KMS-11 (cell line): ENCODE data around the gene COL5A1.

ENCODE experiments used
- H2AFZ ChIP-seq: fragments of 200-600 bp; sonication (generic); 2 replicates; pipeline ENCODE4 v1.6.1; 2016; ENCODE audit warnings: antibody characterized with exemption, mixed run types, low read depth
- H3K27ac ChIP-seq: fragments of 200-600 bp; sonication (generic); 2 replicates; pipeline ENCODE4 v1.6.1; 2016; ENCODE audit warnings: mild to moderate bottlenecking, mixed run types
- H3K27me3 ChIP-seq: fragments of 200-600 bp; sonication (generic); 2 replicates; pipeline ENCODE4 v1.6.1; 2017; ENCODE audit warnings: mild to moderate bottlenecking, low read depth, mixed run types, moderate library complexity; ENCODE audit not compliant: insufficient read depth
- H3K36me3 ChIP-seq: fragments of 200-600 bp; sonication (generic); 2 replicates; pipeline ENCODE4 v1.6.1; 2017; ENCODE audit warnings: mild to moderate bottlenecking, mixed run types; ENCODE audit not compliant: insufficient read depth
- H3K4me1 ChIP-seq: fragments of 200-600 bp; sonication (generic); 2 replicates; pipeline ENCODE4 v1.6.1; 2016; ENCODE audit warnings: mild to moderate bottlenecking, low read depth, mixed run types; ENCODE audit not compliant: poor library complexity, severe bottlenecking
- H3K4me2 ChIP-seq: fragments of 200-600 bp; sonication (generic); 2 replicates; pipeline ENCODE4 v1.7.0; 2016; ENCODE audit warnings: mild to moderate bottlenecking, mixed run types
- H3K4me3 ChIP-seq: fragments of 200-600 bp; sonication (generic); IDR thresholded peaks from 2 replicates; pipeline ENCODE4 v1.6.1; 2017; ENCODE audit warnings: low read depth, low read length, mixed read lengths; ENCODE audit not compliant: insufficient read depth
- H3K79me2 ChIP-seq: fragments of 200-600 bp; sonication (generic); 2 replicates; pipeline ENCODE4 v1.6.1; 2016; ENCODE audit warnings: low read depth, mixed run types; ENCODE audit not compliant: insufficient read depth
- H3K9ac ChIP-seq: fragments of 200-600 bp; sonication (generic); 2 replicates; pipeline ENCODE4 v1.6.1; 2016; ENCODE audit warnings: mild to moderate bottlenecking, mixed run types
- H4K20me1 ChIP-seq: fragments of 200-600 bp; sonication (generic); 2 replicates; pipeline ENCODE4 v1.6.1; 2016; ENCODE audit warnings: mild to moderate bottlenecking, mixed run types; ENCODE audit not compliant: insufficient read depth
- TF ChIP-seq, protein P1 (sequence below): fragments of 200-600 bp; sonication (generic); conservative IDR thresholded peaks from 2 replicates; pipeline ENCODE4 v1.6.1; 2017; ENCODE audit warnings: low read depth, mild to moderate bottlenecking, antibody characterized with exemption, low read length, moderate library complexity, mixed read lengths

COL5A1 gene

DNA sequence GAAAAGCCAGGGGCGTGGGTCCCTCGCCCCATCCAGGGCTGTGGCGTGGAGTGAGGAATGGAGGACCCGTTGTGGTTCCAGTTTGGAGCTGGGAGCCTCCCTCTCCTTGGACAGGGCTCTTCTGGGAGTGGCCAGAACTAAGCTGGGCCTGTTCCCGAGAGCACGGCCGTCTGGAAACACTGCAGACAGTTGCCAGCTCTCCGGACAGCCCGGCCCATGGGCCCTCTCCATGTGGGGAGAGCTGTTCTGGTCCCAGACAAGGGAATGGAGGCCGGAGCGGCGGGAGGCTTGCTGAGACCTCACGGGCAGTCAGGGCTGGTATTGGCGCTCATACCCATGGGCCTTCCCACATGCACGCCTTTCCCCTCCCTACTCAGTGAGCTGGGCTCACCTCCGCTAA is 193.8 kb downstream of the COL5A1 start:
- no peak overlapping the region for H3K4me2 ChIP-seq
- no peaks in the 10 kb centered on the region for H4K20me1 ChIP-seq

DNA sequence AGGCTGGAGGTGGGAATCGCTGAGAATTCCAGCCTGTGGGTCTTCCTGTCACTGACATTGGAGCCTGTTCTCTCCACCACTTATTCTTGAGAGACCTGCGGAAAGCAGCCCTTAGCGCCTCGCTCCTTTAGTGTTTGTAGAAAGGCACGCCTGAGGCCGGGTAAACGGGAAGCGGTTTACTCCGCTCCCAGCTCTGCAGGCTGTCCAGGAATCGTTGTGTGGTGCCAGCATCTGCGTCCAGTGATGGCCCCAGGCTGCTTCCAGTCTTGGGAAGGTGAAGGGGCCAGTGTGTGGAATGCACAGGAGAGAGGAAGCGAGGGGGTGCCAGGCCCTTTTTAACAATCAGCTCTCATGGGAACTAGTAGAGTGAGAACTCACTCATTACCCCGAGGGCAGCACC is 194.4 kb downstream of the COL5A1 start:
- no peaks in the 10 kb centered on the region for H3K4me1 ChIP-seq
- H3K4me2 ChIP-seq, result no peak overlapping the region
- H3K4me3 ChIP-seq, result no peak overlapping the region
- peaks cover 34% of the 10 kb centered on the region; the same call in 1 of the 2 replicates for H3K27me3 ChIP-seq
- H2AFZ ChIP-seq, result no peak overlapping the region
- H3K36me3 ChIP-seq, result no peaks in the 10 kb centered on the region
- no peak overlapping the region for H3K27ac ChIP-seq
- no peak overlapping the region for H3K9ac ChIP-seq
- no peaks in the 10 kb centered on the region for H4K20me1 ChIP-seq
- no peaks in the 10 kb centered on the region for H3K79me2 ChIP-seq
- TF ChIP-seq, protein P1, sequence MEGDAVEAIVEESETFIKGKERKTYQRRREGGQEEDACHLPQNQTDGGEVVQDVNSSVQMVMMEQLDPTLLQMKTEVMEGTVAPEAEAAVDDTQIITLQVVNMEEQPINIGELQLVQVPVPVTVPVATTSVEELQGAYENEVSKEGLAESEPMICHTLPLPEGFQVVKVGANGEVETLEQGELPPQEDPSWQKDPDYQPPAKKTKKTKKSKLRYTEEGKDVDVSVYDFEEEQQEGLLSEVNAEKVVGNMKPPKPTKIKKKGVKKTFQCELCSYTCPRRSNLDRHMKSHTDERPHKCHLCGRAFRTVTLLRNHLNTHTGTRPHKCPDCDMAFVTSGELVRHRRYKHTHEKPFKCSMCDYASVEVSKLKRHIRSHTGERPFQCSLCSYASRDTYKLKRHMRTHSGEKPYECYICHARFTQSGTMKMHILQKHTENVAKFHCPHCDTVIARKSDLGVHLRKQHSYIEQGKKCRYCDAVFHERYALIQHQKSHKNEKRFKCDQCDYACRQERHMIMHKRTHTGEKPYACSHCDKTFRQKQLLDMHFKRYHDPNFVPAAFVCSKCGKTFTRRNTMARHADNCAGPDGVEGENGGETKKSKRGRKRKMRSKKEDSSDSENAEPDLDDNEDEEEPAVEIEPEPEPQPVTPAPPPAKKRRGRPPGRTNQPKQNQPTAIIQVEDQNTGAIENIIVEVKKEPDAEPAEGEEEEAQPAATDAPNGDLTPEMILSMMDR, result no peak

More for the DNA sequence above, 193.8 kb downstream of the COL5A1 start:
- no peak overlapping the region for H3K4me3 ChIP-seq
- peaks cover 34% of the 10 kb centered on the region; the same call in 1 of the 2 replicates for H3K27me3 ChIP-seq
- H2AFZ ChIP-seq, result no peak overlapping the region
- TF ChIP-seq, protein P1, result no peak
- H3K36me3 ChIP-seq, result no peaks in the 10 kb centered on the region
- no peak overlapping the region for H3K9ac ChIP-seq
- H3K4me1 ChIP-seq, result no peaks in the 10 kb centered on the region
- H3K27ac ChIP-seq, result no peak overlapping the region
- no peaks in the 10 kb centered on the region for H3K79me2 ChIP-seq

DNA sequence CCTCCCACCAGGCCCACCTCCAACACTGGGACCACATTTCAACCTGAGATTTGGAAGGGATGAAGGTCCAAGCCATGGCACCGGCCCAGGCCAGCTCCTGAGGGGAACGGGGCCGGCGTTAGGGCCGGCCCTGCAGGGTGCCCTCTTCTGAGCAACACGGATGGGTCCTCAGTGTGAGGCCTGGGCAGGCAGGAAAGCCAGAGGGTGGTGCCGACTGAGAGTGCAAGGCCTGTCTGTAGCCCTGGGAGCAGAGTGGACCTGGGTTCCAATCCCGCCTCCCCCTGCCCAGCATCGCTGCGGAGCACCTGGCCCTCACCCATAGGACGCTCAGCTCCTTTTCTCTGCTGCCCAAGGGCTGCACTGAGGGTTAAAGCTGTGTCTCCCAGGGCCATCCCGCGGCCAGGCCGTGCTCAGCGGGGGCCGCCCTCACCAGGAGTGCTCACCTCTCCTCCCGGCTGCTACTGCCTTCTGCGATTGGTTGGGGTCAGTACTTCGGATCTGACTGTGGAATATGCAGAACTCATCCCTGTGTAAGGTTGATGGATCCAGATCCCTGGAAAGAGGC is 194.9 kb downstream of the COL5A1 start:
- Histone ChIP-seq H3K4me1 (no peaks in the 10 kb centered on the region), H3K27me3 (peaks cover 32% of the 10 kb centered on the region; the same call in 1 of the 2 replicates), H3K9ac (no peak overlapping the region), H3K36me3 (no peaks in the 10 kb centered on the region), H3K4me3 (no peak overlapping the region), H3K4me2 (no peak overlapping the region), H2AFZ (no peak overlapping the region), H3K79me2 (no peaks in the 10 kb centered on the region), H3K27ac (no peak overlapping the region), H4K20me1 (no peaks in the 10 kb centered on the region)
- TF ChIP-seq, protein P1, result no peak

DNA sequence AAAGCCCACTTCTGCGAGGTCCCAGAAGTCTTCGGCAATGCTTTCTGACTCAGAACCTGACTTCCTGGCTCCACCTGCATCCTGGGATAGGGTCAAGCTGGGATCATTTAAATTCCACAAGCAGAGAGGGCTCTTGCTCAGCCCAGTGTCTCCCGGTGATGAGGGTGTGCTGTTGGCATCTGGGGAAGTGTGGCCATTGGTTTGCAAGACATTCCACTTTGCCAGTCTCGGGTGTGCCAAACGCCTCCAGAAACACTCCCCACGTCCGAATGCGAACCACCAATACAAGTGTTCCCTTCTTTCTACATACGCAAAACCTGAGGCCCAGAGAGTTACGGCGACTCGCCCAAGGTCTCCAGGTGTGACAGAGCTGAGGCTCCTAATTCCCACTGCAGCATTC is 195.9 kb downstream of the COL5A1 start:
- Histone ChIP-seq H3K4me1 (no peaks in the 10 kb centered on the region), H3K27me3 (peaks cover 29% of the 10 kb centered on the region; the same call in 1 of the 2 replicates), H3K36me3 (no peaks in the 10 kb centered on the region), H2AFZ (no peak overlapping the region), H3K4me2 (no peak overlapping the region), H3K9ac (no peak overlapping the region), H3K79me2 (no peaks in the 10 kb centered on the region), H4K20me1 (no peaks in the 10 kb centered on the region), H3K4me3 (no peak overlapping the region), H3K27ac (no peak overlapping the region)
- TF ChIP-seq, protein P1, result no peak
